NB4 (cell line): ENCODE data around the gene PCCA.

ENCODE experiments used
- DNase-seq: peaks from one replicate; pipeline ENCODE4 v3.0.0; 2010; ENCODE audit warnings: low read depth
- H3K4me3 ChIP-seq: one replicate; pipeline ENCODE4 v1.5.1; 2011; ENCODE audit warnings: mild to moderate bottlenecking, low read depth, low read length, moderate library complexity
- CTCF ChIP-seq: IDR thresholded peaks from one replicate; pipeline ENCODE4 v1.5.1; 2012; ENCODE audit warnings: low read depth, low read length
- MAX ChIP-seq: IDR thresholded peaks from 2 replicates; pipeline ENCODE4 v1.6.1; 2011; ENCODE audit warnings: low read depth, low read length
- MYC ChIP-seq: IDR thresholded peaks from 2 replicates; pipeline ENCODE4 v1.6.1; 2011; ENCODE audit warnings: low read depth, low read length
- POLR2A ChIP-seq: IDR thresholded peaks from 2 replicates; pipeline ENCODE4 v1.6.1; 2011; ENCODE audit warnings: mild to moderate bottlenecking; ENCODE audit not compliant: insufficient read length; ENCODE audit errors: extremely low read depth

Gene PCCA

GRCh38 chr13:100447831-100448230 is 358.9 kb downstream of the PCCA start:
- no peak overlapping the region for H3K4me3 ChIP-seq
- DNase-seq = no peak
- no peak for TF ChIP-seq MYC
- TF ChIP-seq MAX = no peak
- no peak for TF ChIP-seq POLR2A
- TF ChIP-seq CTCF = no peak

GRCh38 chr13:100451923-100452322 is 363.0 kb downstream of the PCCA start:
- no peak overlapping the region for H3K4me3 ChIP-seq
- no peak for DNase-seq
- no peak for TF ChIP-seq POLR2A
- no peak for TF ChIP-seq MAX
- TF ChIP-seq MYC = no peak
- TF ChIP-seq CTCF = no peak

GRCh38 chr13:100454876-100455275 is 366.0 kb downstream of the PCCA start:
- H3K4me3 ChIP-seq = no peak overlapping the region
- peak; percentile 62 for DNase-seq
- TF ChIP-seq MYC (no peak), MAX (no peak)

- H3K4me3 ChIP-seq = no peak overlapping the region
- no peak for TF ChIP-seq MYC
- no peak for TF ChIP-seq POLR2A
- no peak for TF ChIP-seq CTCF
- no peak for TF ChIP-seq MAX
- DNase-seq = no peak
Measured at GRCh38 chr13:100458673-100459072, 369.8 kb downstream of the PCCA start.

GRCh38 chr13:100459747-100460146 is 370.9 kb downstream of the PCCA start:
- no peak for DNase-seq
- H3K4me3 ChIP-seq = no peak overlapping the region
- no peak for TF ChIP-seq MAX
- TF ChIP-seq MYC = no peak
- TF ChIP-seq CTCF = no peak
- TF ChIP-seq POLR2A = no peak

- no peak overlapping the region for H3K4me3 ChIP-seq
- TF ChIP-seq POLR2A = no peak
- TF ChIP-seq MYC = no peak
- no peak for TF ChIP-seq CTCF
- TF ChIP-seq MAX = no peak
- DNase-seq = no peak
Measured at GRCh38 chr13:100460266-100460665, 371.4 kb downstream of the PCCA start.
